Natural killer cell (primary cell): ENCODE data around the gene IGLON5. TPM values are rescaled to one million over a fixed set of nuclear protein-coding genes. Genes with fewer than 3 reads are reported as not detected.

Experiments
- ATAC-seq, 3 donors: fragments of 150-1000 bp in 2 of 3; fragments of 200-7000 bp in 1 of 3; cut with Tn5 transposase; 1 replicate in 1 of 3; 2 replicates in 2 of 3; pipeline ENCODE4 v1.10.0; 2021; ENCODE audit warnings: mild to moderate bottlenecking in 2 of 3, moderate library complexity in 2 of 3
- DNase-seq, 2 donors: peaks; one replicate each; pipeline versions ENCODE4 v3.0.0 to v3.0.0-alpha.2; 2013 to 2021; ENCODE audit warnings: mixed read lengths in 1 of 2
- H3K27ac ChIP-seq: one replicate; pipeline ENCODE4 v1.5.1; 2013; ENCODE audit warnings: mild to moderate bottlenecking, low read length
- H3K27me3 ChIP-seq: one replicate; pipeline ENCODE4 v1.6.1; 2013; ENCODE audit warnings: low read length; ENCODE audit not compliant: control insufficient read depth, insufficient read depth
- H3K36me3 ChIP-seq: one replicate; pipeline ENCODE4 v1.6.1; 2013; ENCODE audit warnings: low read length; ENCODE audit not compliant: control insufficient read depth, insufficient read depth
- H3K4me1 ChIP-seq: one replicate; pipeline ENCODE4 v1.6.1; 2013; ENCODE audit warnings: low read length; ENCODE audit not compliant: control insufficient read depth, insufficient read depth
- H3K4me3 ChIP-seq: one replicate; pipeline ENCODE4 v1.5.1; 2013; ENCODE audit warnings: low read length
- H3K9me3 ChIP-seq: one replicate; pipeline ENCODE4 v1.6.1; 2013; ENCODE audit warnings: low read length; ENCODE audit not compliant: control insufficient read depth, insufficient read depth
- H3K27ac Mint-ChIP-seq, 2 donors: one replicate each; pipeline ENCODE4 v1.8.0; 2022; ENCODE audit warnings: mild to moderate bottlenecking in 2 of 2, mixed read lengths in 2 of 2, moderate library complexity in 1 of 2
- H3K27me3 Mint-ChIP-seq, 2 donors: one replicate each; pipeline ENCODE4 v1.8.0; 2022; ENCODE audit warnings: low read depth in 2 of 2, mixed read lengths in 2 of 2
- H3K36me3 Mint-ChIP-seq: one replicate; pipeline ENCODE4 v1.8.0; 2022; ENCODE audit warnings: mixed read lengths
- H3K4me1 Mint-ChIP-seq, 2 donors: one replicate each; pipeline ENCODE4 v1.8.0; 2022; ENCODE audit warnings: mixed read lengths in 2 of 2
- H3K4me3 Mint-ChIP-seq: one replicate; pipeline ENCODE4 v1.8.0; 2022; ENCODE audit warnings: mild to moderate bottlenecking, moderate library complexity, mixed read lengths
- H3K9me3 Mint-ChIP-seq, 2 donors: one replicate each; pipeline ENCODE4 v1.8.0; 2022; ENCODE audit warnings: mixed read lengths in 2 of 2
- WGBS: methylation state at CpG from one replicate; pipeline ENCODE4 v1.1.7; 2013; ENCODE audit warnings: missing lambda C conversion rate; ENCODE audit not compliant: insufficient coverage; 5-methylcytosine and 5-hydroxymethylcytosine counted together
- intact Hi-C: fragments of 100-400 bp; cut with micrococcal nuclease; formaldehyde crosslinking; loops from one replicate; pipeline ENCODE4 v1.14.2; 2022
- total RNA-seq, 4 donors: library from RNA; stranded (reverse); fragments of 120-200 nt in 1 of 4; gene quantifications; one replicate each; pipeline versions ENCODE4 v1.2.3 to v1.2.4, GENCODE V29; 2013 to 2022
- TF ChIP-seq, protein P1 (sequence below): fragments of 200-600 bp; IDR thresholded peaks from one replicate; pipeline ENCODE4 v1.8.0; 2022; ENCODE audit warnings: antibody characterized with exemption

IGLON5 gene
- total RNA-seq, 3 donors from 2014 or later (not counting 1 experiment from before 2014, with no cell fraction given): not detected

DNA sequence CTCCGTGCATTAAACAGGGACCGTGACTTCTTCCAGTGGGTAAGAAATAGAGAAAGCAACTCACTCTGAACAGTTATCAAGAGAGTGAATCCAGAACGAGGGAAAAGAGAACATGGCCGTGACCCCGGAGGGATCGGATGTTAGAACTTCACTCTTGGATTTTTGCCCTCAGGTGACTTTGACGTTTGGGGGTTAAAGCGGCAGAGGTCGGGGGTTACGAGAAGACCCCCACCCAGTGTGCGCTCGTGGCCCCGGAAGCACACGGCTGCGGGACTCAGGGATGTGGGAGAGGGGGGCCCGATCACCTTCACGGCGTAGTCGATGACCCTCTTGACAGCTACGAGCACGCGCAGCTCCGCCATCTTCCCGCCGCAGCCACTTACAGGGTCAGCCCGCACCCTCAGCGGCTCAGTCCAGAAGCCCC, 54.5 kb downstream of the IGLON5 start, which contains the start of gene ETFB:
Gene ETFB, minus strand, starts transcription at position 424 of the 424 bp plus-strand sequence. Its CDS starts 62 bp downstream, at position 362.
- Mint-ChIP-seq H3K4me3 (peak within 1 kb of the TSS; percentile 98), H3K27me3 (no peaks in the 10 kb centered on the region), H3K36me3 (peaks cover 12% of the 10 kb centered on the region), H3K9me3 (no peaks in the 10 kb centered on the region), H3K4me1 (peaks cover 48 to 82% of the 10 kb centered on the region in 2 donors), H3K27ac (peak within 1 kb of the TSS; percentile 88 to 94)
- Histone ChIP-seq H3K36me3 (peaks cover 2% of the 10 kb centered on the region), H3K27me3 (no peaks in the 10 kb centered on the region), H3K4me3 (peak within 1 kb of the TSS; percentile 95), H3K9me3 (no peaks in the 10 kb centered on the region), H3K27ac (peak within 1 kb of the TSS; percentile 88), H3K4me1 (peaks cover 71% of the 10 kb centered on the region)
- TF ChIP-seq, protein P1, sequence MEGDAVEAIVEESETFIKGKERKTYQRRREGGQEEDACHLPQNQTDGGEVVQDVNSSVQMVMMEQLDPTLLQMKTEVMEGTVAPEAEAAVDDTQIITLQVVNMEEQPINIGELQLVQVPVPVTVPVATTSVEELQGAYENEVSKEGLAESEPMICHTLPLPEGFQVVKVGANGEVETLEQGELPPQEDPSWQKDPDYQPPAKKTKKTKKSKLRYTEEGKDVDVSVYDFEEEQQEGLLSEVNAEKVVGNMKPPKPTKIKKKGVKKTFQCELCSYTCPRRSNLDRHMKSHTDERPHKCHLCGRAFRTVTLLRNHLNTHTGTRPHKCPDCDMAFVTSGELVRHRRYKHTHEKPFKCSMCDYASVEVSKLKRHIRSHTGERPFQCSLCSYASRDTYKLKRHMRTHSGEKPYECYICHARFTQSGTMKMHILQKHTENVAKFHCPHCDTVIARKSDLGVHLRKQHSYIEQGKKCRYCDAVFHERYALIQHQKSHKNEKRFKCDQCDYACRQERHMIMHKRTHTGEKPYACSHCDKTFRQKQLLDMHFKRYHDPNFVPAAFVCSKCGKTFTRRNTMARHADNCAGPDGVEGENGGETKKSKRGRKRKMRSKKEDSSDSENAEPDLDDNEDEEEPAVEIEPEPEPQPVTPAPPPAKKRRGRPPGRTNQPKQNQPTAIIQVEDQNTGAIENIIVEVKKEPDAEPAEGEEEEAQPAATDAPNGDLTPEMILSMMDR: no peak
- under 1% methylated on average over 27 of the region's 27 CpGs for WGBS
- ATAC-seq (no peak), DNase-seq (no peak)
- intact Hi-C loops: loop anchor here (2.0 to 5.0 kb wide), 2 partner anchors 27 to 234 kb away; no protein-coding TSS in a partner anchor

DNA sequence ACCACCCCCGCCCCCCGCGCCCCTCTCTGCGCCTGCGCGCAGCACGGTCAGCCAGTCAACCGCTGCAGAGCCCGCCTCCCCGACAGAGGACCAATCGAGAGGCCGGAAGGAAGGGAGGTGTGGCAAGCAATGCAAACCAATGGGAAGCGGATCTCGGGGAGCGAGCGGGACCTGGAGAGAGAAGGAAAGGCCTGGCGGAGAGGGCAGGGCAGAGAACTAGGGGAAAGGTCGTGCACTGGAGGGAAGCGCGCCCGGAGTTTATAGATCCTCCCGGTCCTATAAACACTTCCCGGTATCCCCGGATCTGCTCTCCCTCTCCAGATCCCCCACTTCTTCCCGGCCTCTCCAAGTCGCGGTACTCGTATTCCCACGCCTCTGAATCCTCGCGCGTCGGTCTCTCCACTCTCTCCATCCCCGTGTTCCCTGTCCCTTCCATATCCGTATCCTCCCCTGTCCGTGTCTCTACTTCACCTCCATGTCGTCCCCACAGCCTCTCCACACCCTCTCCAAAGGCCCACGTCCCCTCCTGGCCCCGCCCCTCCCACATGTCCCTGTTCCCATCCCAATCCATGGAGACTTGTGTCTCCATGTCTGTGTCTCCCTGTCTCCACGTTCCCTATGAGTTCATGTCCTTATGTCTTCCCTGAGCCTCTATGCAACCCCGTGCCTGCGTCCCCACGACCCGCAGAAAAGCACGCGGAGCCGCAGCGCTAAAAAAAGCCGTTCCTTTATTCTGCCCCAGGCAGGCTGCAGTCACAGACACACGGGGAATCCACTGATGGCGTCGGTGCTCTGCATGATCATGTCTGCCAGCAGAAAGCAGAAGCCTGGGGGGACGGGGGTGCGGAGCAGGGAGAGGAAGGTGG, 55.2 kb downstream of the IGLON5 start:
- Mint-ChIP-seq H3K36me3 (peaks cover 18% of the 10 kb centered on the region), H3K4me1 (peaks cover 53 to 87% of the 10 kb centered on the region in 2 donors), H3K27ac (peak overlapping the region; percentile 88 to 94), H3K9me3 (no peaks in the 10 kb centered on the region), H3K27me3 (no peaks in the 10 kb centered on the region), H3K4me3 (peak overlapping the region; percentile 98)
- under 1% methylated on average over 52 of the region's 54 CpGs for WGBS
- H3K4me1 ChIP-seq: peaks cover 78% of the 10 kb centered on the region
- TF ChIP-seq, protein P1: no peak
- no peaks in the 10 kb centered on the region for H3K9me3 ChIP-seq
- ATAC-seq (peak; percentile 38 to 52 (median 39)), DNase-seq (peak; percentile 78 to 94)
- peak overlapping the region; percentile 95 for H3K4me3 ChIP-seq
- H3K27ac ChIP-seq: peak overlapping the region; percentile 88
- no peaks in the 10 kb centered on the region for H3K27me3 ChIP-seq
- peaks cover 7% of the 10 kb centered on the region for H3K36me3 ChIP-seq
- intact Hi-C loops: loop anchor here (1.0 to 5.0 kb wide), 3 partner anchors 28 to 234 kb away; no protein-coding TSS in a partner anchor

DNA sequence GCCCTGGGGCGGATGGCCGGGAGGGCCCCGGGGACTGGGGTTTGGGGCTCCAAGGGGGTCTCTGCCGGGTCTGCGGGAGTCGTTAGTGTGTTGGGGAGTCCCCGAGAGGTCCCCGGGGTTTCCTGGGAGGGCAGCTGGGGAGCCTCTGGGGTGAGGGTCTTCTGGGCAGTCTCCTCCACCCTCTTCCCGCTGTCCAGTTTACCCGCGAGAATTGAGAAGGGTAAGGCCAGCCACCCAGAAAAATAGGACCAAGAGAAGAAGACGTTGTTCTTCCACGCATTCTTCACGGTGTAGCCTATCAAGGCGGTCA, 55.8 kb downstream of the IGLON5 start:
- no peaks in the 10 kb centered on the region for H3K27me3 ChIP-seq
- intact Hi-C loops: loop anchor here (1.0 to 5.0 kb wide), 3 partner anchors 28 to 235 kb away; no protein-coding TSS in a partner anchor
- ATAC-seq (no peak), DNase-seq (no peak)
- WGBS: 0% methylated on average over 15 of the region's 15 CpGs
- H3K4me1 ChIP-seq: peaks cover 82% of the 10 kb centered on the region
- Mint-ChIP-seq H3K4me3 (peak overlapping the region; percentile 98), H3K4me1 (peaks cover 53 to 82% of the 10 kb centered on the region in 2 donors), H3K27ac (peak overlapping the region; percentile 88 to 94), H3K9me3 (no peaks in the 10 kb centered on the region), H3K36me3 (peaks cover 18% of the 10 kb centered on the region), H3K27me3 (no peaks in the 10 kb centered on the region)
- H3K4me3 ChIP-seq: peak overlapping the region; percentile 95
- no peaks in the 10 kb centered on the region for H3K9me3 ChIP-seq
- H3K36me3 ChIP-seq: peaks cover 7% of the 10 kb centered on the region
- TF ChIP-seq, protein P1: no peak
- peak overlapping the region; percentile 88 for H3K27ac ChIP-seq
